NOMO-1 (cell line): Measurements from ENCODE around the gene ARL17B.
"Not testable (repeated sequence)": the region's sequence is repeated elsewhere in the genome, so short reads cannot be mapped to it uniquely, and the experiment has no call there.

Experiments used
- DNase-seq, 2 experiments: peaks; one replicate each; lab custom pipeline; 2025; ENCODE audit not compliant: unreplicated experiment in 2 of 2; lab: John Stamatoyannopoulos, UW

ARL17B gene

DNA sequence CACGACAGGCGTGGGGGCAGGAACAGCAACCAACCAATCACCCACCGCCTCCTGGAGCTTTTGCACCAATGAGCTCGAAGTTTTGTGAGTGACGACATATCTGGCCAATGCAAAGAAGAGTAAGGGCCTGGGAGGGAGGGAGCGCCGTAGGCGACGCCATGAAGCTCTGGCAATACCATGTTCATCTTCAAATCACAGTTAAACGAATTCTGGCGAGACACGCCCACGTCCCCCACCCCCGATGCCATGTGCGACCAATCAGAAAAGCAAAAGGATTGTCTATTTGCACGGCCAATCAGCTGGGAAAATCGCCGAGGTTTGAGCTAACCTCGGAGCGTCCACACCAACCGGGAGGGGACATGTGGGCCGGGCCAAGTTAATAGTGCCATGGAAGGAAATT is at the start of gene ARL17B:
ARL17B (minus strand) TSS at position 12 of the 400 bp plus-strand sequence. CDS start 3,369 bp downstream, outside the sequence.
- not testable (repeated sequence) for DNase-seq

DNA sequence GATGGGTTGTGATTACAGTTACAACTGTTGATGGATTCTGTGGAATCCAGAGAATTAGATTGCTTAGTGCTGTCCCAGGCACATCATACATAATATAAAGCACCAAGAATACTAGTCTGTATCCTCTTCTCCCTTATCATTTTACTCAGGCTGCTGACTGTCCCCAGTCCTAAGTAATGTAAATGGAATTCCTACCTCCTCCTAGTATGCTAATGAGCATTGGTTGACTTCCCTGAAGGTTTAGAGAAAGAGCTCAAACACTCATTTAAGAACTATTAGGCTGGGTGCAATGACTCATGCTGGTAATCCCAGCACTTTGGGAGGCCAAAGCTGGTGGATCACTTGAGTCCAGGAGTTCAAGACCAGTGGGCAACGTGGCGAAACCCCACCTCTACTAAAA is 48.3 kb upstream of the ARL17B start:
- not testable (repeated sequence) for DNase-seq

DNA sequence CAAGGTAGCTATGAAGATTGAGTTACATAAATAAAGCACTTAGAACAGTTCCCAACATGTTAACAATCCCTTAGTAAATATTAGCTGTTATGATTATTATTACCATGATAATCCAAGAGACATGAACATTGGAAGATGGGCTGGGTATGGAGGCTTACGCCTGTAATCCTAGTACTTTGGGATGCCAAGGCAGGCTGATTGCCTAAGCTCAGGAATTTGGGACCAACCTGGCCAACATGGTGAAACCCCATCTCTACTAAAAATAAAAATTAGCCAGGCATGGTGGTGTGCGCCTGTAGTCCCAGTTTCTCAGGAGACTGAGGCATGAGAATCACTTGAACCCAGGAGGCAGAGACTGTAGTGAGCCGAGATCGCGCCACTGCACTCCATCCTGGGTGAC is 45.6 kb upstream of the ARL17B start:
- not testable (repeated sequence) for DNase-seq

DNA sequence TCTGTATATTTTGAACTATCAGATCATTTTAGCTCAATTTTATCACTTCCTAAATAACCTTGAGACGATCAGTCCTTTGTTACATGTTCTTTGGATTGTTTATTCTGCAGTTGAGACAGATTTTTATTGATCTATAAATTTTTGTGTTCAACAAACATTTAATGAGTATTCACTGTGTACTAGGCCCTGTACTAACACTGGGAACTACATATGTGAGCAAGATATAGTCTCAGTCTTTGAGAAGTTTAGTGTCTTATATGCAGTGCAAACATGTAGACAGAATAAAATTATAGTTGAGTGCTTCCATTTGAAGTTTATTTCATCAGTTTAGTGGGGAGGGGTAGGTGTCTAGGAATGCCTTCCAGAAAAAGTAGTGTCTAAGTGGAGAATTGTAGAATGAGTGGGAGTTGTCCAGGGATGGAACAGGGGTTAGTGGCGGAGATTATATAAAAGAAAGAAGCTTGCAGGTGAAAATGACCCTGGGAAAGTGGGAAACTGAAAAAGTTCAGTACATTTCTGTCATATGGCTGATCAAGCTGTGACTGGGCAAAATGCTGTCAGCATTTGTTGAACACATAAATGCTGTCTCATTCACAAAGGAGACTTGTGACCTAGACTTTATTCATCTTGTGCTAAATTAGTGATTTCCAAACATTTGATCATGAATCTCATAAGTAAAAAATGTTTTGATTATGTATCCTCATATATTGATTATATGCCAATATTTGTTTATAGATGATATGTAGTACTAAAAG is 39.6 kb upstream of the ARL17B start:
- not testable (repeated sequence) for DNase-seq

DNA sequence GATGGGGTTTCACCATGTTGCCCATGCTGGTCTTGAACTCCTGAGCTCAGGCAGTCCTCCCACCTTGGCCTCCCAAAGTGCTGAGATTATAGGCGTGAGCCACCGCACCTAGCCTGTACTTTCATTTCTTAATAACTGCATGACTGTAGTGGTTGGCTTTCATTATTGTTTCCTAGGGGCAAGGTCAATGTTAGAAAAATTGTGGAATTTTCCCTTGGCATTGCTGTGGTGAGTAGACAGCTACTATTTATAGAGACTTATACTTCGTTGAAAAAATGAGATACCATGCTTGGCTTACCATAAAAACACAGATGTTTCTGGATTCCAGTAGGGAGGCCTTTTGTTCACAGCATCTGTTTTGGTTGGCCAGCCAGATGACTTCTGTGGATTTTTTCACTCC is 39.0 kb upstream of the ARL17B start:
- not testable (repeated sequence) for DNase-seq

DNA sequence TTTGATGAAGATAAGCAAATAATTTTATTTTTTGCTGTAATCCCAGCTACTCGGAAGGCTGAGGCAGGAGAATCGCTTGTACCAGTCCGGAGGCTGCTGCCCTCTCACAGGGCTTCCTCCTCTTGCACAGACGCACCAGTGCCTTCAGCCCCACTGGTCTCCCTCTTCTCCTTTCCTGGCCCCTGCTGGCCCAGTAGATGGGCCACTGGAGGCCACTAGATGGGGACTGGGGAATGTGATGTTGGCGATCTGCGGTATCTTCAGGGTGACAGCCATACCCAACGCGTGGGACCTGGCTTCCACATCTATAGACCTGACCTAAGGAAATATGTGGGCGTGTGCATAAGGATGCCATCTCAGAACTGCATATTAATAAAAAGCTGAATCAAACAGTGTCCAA is 38.4 kb upstream of the ARL17B start:
- not testable (repeated sequence) for DNase-seq

DNA sequence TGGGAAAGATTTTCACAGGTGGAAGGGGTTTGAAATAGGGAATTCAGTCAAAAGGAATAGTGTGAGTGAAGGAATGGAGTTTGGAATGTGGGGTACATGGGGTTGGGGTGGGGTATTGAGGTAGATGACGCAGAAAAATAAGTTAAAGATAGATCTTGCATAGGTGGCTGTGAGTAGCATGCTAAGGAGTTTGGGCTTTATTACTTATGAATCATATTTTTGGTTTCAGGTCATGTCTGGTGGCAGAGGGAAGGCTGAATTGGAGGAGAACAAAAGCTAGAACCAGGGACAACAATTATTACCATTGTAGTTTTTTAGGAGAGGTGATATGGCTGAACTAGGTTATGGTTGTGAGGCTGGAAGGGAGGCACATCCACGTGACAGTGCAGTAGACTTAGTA is 34.7 kb upstream of the ARL17B start:
- not testable (repeated sequence) for DNase-seq

DNA sequence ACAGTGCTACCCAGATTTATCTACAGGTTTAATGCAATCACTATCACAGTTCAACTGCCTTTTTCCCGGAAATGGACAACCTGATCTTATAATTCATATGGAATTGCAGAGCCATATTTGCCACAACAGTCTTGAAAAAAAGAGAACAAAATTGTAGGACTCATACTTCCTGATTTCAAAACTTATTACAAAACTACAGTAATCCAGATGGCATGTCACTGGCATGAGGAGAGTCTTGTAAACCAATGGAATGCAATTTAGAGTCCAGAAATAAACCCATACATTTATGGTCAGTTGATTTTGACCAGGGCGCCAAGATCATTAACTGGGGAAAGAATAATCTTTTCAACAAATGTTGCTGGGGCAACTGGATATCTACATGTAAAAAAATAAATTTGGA is 32.1 kb upstream of the ARL17B start:
- DNase-seq: not testable (repeated sequence)

DNA sequence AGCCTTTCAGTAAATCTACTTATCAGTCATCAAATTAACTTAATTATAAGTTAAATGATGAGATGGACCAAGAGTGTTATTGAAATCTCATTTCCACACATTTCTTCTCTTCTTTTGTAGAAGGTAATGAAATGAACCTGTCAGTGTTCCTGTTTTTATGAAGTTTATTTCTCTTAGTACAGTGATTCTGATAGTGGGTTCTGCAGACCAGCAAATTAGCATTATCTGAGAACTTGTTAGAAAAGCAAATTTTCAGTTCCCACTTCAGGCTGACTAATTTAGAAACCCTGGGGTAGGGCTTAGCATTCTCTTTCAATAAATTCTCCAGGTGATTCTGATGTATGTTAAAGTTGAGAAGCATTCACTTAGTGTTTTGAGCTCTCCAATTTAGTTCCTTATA is 23.9 kb upstream of the ARL17B start:
- not testable (repeated sequence) for DNase-seq

DNA sequence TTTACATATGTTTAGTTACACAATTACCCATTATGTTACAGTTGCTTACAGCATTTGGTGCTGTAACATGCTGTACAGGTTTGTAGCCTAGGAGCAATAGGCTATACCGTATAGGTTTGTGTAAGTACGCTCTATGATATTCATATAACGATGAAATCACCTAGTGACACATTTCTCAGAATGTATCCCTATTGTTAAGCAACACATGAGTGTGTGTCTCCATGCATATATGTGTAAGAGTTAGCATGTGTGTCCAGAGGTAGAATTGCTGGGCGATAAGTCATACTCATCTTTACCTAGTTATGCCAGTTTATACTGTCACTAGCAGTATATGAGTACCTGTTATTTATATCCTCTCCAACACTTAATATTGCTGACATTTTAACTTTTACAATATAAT is 21.6 kb upstream of the ARL17B start:
- DNase-seq: not testable (repeated sequence)

DNA sequence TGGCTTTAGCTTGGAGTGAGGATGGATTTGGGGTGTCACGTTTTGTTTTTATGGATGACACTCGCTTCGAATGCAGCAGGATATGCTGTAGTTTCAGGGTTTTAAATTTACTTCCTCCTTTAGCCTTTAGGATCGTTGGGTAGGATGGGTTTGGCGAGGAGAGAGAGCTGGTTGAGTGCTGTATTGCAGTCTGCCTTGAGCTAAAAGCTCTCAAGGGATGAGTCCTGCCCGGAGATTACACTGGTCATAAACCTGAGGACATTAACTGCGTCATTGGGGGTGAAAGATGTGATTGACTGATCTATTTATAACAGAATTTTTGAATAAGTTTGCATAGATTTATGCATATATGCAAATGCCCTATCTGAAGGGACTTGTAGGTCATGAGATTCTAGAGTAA is 11.9 kb upstream of the ARL17B start:
- not testable (repeated sequence) for DNase-seq

DNA sequence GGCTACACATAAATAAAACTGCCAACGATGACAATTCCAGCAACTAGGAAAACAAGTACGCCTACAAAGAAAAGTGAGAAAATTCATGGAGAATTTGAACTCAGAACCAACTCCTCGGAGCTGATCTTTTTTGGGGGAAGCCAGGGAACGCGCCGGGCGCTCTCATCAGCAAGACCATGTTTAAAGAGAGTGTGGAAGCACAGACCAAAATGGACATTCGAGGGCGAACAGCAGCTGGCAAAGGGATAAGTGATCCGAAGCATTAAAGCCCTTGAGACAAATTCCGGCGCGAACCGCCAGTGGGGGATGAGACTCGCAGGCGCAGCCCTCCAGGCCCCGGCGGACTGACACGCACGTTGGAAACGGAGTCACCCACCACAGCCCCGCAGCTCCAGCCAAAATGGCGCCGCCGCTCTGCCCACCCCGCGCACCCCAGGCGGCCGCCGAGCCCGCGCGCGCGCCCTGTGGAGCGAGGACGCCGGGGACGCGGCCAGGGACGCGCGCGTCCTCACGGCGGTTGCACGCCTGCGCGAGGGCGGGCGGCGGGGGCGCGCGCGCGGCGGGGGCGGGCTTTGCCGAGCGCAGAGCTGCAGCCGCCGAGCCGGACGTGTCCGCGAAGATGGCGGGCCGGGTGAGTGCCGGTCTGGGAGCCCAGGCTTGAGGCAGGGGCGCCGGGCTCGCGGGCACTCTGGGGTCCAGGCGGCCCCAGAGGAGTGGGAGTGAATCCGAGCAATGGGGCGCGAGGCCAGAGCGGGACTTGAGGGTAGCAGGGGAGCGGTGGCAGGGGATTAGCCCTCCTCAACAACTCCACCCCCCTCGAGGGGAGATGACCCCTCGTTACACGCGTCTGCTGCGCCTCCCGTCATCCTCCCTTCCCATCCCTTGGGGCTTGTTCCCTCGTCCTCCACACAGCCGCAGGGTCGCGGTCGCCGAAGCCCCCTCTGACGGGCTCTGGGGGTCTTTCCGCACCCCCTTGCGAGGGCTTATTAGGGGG is 11.0 kb upstream of the ARL17B start:
- DNase-seq: not testable (repeated sequence)

DNA sequence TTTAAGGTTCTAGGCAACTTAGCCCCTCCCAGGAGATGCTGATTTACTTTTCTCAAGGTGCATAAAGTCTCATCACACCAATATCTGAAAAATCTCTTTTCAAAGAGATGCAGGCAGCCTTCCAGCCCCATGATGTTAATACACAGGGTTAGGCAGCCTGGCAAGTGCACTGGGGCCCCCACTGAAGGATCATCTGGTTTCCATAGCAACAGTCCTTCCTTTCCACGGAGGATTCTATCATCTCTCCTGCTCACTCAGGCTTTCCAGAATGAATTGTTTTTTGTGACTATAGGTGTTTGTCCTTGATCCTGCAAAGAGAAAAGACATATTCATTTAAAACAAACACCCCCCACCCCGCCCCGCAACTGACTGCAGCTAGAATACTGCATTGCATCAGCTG is 6.0 kb upstream of the ARL17B start:
- DNase-seq: not testable (repeated sequence)

DNA sequence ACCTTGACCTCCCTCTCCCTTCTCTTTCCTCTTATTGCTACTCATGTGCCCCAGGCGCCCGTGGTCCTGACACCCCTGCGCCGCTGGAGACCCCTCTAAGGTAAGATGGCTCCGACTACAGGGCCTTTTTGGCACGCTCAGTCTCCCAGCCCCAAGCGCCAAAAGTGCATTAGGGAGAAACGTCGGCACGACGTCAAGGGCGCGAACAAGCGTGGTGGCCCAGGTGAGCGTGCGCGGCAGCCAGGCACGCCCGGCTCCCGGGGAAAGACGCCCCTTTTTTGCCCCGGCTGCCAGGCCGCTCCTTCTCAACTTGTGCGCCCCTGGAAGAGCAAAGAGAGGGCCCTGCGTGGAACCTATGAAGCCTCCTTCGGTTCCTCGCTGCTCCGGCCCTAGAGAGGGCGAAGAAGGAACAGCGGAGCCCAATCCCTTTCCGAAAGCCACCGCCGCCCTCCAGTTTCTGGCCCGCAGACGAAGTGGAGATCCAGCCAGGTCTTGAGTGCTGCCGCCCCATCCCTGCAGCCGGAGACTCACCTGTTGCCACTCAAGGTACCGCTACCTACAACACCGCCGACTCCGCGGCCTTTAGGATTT is 326 bp downstream of the ARL17B start:
- not testable (repeated sequence) for DNase-seq

DNA sequence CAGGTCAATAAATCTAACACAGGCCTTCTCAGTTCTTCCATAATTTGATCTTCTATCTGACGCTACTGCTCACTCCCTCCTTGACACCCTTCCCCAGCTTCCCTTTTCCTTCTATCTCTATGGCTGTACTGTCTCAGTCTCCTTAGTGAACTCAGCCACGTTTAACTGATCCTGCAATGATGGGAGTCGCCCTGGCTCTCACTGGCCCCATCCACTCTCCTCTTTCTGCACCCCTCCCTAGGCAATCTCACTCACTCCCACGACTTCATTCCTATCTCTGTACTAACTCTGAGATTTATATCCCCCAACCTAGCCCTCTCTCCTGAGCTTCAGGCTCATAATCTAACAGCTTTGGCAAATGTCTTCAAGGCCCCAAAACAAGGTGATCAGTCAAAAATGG is 7.7 kb downstream of the ARL17B start:
- DNase-seq: not testable (repeated sequence)

DNA sequence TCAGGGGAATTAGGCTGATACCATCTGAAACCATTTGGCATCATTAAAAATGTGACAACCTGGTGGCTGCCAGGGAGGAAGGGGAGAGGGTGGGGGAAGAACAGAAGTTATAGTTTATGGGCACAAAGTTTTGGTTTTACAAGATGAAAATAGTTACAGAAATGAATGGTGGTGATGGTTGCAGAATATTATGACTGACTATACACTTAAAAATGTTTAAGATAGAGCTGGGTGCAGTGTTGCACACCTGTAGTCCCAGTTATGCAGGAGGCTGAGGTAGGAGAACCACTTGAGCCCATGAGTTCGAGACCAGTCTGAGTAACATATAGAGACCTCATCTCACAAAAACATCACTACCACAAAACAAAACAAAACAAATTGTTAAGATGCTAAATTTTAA is 12.5 kb downstream of the ARL17B start:
- DNase-seq: not testable (repeated sequence)

DNA sequence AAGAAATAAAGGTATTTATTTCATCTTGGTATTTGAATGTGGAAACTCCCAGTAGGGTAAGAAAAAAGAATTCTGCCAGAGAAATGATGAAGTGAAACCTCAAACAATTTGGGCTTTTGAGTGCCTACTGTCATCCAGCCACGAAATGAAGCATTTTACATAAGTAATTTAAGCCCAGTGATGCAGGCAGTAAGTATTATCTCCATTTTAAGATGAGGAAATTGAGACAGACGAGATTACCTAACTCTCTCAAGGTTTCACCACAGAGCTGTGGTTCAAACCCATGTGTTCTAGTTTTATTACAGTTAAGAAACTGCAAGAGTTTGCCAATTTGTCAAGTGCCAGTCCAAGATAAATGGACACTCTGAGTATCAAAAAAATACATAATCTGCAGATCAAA is 13.2 kb downstream of the ARL17B start:
- DNase-seq: not testable (repeated sequence)

DNA sequence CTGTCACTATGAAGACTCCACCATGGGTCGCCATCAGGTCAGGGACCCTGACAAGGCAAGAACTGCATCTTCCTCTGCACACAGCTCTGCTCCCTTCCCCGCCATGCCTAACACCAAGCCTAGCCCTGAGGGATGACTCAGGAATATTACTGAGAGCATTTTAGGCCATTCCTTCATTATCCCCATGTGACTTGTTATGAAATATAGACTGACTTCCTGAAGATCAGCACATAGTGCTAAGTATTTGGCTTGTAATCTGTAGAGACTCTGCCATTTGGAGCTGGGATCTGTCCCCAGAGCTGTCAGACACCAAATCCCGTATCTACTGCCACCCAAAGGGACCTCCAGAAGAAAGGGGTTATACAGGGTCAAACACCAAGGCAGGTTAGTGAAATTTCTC is 19.4 kb downstream of the ARL17B start:
- DNase-seq: not testable (repeated sequence)

DNA sequence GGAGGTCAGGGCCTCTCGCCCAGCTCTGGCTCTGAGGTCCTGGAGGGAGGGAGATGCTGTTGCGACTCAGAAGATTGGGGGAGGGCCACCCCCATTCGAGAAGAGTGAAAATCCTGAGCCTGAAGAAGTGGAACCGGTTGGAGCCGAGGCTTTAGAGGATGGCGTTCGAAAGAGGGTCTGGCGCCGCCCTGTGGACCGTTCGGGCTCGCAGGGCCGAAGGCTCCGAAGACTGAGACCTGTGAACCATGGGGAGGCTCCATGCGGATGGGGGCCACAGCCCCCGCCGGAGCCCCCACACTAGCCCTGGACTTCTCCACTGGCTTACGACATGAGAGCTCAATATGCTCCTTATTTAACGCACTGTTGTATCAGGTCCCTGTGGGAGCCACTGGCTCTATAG is 20.3 kb downstream of the ARL17B start:
- DNase-seq: not testable (repeated sequence)

DNA sequence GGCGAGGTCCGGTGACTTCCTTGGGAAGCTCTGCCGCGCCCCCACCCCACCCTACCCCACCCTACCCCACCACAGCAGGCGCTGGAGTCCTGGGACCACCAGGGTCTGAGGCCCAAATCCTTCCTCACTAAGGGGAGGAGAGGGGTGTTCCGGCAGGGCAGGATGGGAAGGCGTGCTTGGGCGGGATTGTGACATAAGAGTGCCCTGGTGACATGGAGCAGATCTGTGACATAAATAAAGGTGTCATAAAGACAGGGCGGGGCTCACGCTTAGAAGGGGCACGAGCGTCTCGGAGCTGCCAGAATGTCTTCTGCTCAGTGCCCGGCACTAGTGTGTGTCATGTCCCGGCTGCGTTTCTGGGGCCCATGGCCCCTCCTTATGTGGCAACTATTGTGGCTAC is 66.7 kb downstream of the ARL17B start, which contains the start of gene LRRC37A:
LRRC37A (plus strand) TSS at position 301 of the 400 bp plus-strand sequence; CDS start at position 304, 3 bp downstream.
- not testable (repeated sequence) for DNase-seq

DNA sequence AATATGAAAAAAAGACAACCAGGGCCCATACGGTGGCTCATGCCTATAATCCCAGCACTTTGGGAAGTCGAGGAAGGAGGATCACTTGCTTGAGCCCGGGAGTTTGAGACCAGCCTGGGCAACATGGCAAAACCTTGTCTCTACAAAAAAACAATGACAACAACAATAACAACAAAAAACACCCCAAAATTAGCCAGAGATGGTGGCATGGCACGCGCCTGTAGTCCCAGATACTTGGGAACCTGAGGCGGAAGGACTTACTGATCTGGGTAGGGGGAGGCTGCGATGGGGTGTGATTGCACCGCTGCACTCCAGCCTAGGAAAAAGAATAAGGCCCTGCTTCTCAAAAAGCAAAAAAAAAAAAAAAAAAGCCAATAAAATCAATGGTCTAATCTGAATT is 69.9 kb downstream of the ARL17B start:
- not testable (repeated sequence) for DNase-seq
